Fibroblast of pulmonary artery (primary cell): ENCODE measurements around the gene SNX5.

ENCODE experiments used
- DNase-seq: peaks from one replicate; pipeline ENCODE4 v3.0.0-alpha.2; 2010; ENCODE audit warnings: low read depth
- H3K4me3 ChIP-seq: replicated peaks from 2 replicates; pipeline ENCODE4 v1.5.1; 2011; ENCODE audit warnings: low read depth, mild to moderate bottlenecking, control low read depth, low read length, moderate library complexity
- CTCF ChIP-seq: IDR thresholded peaks from 2 replicates; pipeline ENCODE4 v1.5.1; 2011; ENCODE audit warnings: mild to moderate bottlenecking, control low read depth, low read length, inconsistent platforms; ENCODE audit errors: missing control alignments

Gene SNX5

DNA sequence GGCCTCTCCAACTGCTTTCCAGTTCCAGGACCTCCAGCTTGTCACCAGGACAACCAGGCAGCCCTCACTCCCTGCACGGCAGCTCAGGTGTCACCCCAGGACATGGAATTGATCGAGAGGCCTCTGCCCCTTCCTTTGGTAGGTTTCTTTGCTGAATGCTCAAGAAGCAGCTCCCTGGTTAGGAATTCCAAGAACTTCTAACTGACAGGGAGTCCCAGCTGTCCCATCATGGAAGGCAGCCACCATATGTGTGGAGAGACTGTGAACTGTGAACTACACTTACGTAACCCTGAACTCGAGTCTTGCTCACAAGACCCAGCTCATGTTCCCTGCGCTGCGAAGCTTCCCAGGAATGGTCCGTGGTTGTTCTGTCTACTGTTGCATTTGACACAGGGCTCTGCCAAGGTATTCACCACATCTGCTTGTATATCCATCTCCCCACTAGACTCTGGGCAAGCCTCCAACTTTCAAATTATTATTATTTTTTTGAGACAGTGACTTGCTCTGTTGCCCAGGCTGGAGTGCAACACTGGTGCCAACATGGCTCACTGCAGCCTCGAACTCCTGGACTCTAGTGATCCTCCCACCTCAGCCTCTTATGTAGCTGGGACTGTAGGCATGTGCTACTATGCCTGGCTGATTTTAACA lies 35.9 kb upstream of the SNX5 start:
- no peak for TF ChIP-seq CTCF
- DNase-seq = peak; percentile 22
- H3K4me3 ChIP-seq = no peak overlapping the region

- H3K4me3 ChIP-seq = no peak overlapping the region
- no peak for TF ChIP-seq CTCF
- no peak for DNase-seq
Measured at GRCh38 chr20:18003897-18004296, 35.3 kb upstream of the SNX5 start.

GRCh38 chr20:18001131-18001921 lies 32.7 kb upstream of the SNX5 start:
- peak; percentile 90 for DNase-seq
- H3K4me3 ChIP-seq = no peak overlapping the region
- TF ChIP-seq CTCF = no peak

GRCh38 chr20:17999566-17999965 lies 31.0 kb upstream of the SNX5 start:
- no peak for DNase-seq
- no peak overlapping the region for H3K4me3 ChIP-seq
- no peak for TF ChIP-seq CTCF

GRCh38 chr20:17998446-17998845 lies 29.9 kb upstream of the SNX5 start:
- DNase-seq = no peak
- no peak for TF ChIP-seq CTCF
- H3K4me3 ChIP-seq = no peak overlapping the region

DNA sequence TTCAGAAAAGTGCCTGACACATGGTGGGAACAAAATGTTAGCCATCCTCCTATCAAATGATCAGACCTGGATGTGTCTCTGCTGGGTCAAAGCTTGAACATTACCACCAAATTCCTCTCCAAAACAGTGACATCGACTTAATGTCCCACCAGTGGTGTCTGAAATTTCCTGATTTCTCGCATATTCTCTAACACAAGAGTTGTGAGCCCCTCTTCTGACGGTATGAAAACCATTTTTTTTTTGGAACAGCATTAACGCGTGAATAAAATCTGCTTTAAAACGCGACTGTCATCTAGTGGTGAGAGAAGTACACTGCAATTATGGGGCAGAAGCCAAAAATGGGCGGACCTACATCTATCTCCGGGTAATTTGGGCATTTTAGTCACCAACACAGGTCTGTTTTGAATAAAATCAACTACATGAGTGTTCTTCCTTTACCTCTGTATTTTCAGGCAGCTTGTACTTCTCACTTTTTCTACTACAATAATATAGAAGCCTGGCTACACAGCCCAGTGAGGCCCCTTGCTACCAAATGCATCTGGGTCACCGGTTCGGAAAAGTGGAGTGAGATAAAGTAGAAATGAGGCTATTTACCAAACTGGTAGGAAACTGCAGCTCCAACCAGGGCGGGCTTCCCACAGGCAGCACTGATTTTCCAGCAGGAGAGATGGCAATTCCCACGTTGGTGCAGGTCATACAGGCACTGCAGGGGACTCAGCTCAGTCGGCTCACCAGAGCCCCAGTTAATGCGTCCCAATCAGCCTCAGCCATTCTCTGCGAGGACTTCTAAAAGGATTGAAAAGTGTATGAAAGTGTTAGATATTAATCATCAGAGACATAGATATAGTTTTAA lies 27.6 kb upstream of the SNX5 start:
- peak; percentile 80 for DNase-seq
- no peak overlapping the region for H3K4me3 ChIP-seq
- no peak for TF ChIP-seq CTCF
